HTR-8/SVneo (cell line): ENCODE results near the gene FAM181A.

Source experiments
- DNase-seq: peaks from one replicate; pipeline ENCODE4 v3.0.0; 2011; ENCODE audit warnings: low spot score, mixed read lengths; ENCODE audit not compliant: insufficient read length
- FAIRE-seq: peaks from 2 replicates; lab custom pipeline; 2011; peaks lifted over from hg19 to GRCh38; lab: Jason Lieb, UNC

Gene FAM181A

DNA sequence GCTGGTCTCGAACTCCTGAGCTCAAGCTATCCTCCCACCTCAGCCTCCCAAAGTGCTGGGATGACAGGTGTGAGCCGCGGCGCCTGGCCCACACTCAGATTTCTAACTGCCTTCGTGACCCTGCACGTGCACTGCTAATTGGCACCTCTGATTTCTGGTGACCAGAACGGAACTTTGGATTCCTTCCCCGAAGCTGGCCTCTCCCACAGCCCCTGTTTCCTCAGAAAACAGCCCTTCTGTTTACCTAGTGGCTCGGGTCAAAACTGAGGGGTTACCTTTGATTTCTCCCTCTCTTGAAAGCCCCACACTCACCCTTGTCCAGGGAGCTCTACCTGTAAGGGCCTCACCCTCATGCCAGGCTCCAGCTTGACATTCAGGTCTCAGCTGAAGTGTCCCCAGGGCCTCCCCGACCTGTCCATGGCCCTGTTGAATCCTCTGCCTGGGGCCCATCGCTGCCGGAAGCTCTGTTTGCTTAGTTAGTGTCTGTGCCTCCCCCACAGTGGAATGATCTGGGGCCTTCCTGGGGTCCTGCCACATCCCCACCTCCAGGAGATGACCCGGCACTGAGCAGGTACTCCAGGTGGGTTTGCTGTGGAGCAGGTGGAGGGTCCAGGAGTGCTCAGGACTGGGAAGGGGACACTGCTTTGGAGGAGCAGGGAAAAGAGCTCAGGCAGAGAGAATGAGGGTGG, 24.4 kb upstream of the FAM181A start:
- no peak for DNase-seq
- no peak for FAIRE-seq

DNA sequence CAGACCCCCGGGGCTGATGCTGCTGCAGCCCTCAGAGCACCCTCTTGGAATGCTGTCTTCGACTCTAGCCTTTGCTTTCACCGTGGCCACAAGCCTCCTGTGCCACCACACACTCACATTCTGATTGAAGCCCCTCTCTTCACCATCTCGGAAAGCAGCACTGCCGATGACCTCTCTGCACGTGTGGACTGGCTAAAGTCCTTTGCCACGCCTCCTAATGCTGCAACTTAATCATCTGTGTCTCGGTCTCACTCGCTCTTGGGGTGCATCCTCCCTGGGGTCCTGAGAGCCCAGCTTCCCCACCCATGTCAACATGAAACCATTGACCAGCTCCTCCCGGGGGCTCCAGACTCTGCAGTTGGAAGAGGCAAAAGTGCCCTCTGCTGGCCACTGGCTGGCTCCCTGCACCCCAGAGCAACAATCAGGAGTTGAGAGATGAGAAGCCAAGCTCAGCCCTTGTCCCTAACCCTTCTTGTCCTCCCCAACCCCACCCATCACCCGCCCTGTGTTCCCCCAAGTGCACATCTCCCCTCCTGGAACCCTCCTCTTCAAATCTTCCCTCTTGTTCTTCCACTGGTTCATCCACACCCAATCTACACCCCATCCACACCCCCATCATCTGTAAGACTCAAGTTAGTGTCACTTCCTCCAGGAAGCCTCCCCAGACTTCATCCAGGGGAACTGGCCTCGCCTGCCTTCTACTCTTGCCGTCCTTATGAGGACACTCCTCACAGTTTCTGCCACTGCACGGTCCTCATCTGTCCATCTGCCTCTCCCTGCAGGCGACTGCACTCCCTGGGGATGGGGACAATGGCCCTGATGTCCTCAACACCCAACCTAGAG, 23.6 kb upstream of the FAM181A start:
- DNase-seq, result peak; percentile 24
- FAIRE-seq, result no peak

GRCh38 chr14:93905623-93906022, 21.5 kb upstream of the FAM181A start:
- FAIRE-seq (no peak), DNase-seq (no peak)

- FAIRE-seq (no peak), DNase-seq (peak; percentile 71)
Observed at GRCh38 chr14:93906341-93907329, 20.5 kb upstream of the FAM181A start.

DNA sequence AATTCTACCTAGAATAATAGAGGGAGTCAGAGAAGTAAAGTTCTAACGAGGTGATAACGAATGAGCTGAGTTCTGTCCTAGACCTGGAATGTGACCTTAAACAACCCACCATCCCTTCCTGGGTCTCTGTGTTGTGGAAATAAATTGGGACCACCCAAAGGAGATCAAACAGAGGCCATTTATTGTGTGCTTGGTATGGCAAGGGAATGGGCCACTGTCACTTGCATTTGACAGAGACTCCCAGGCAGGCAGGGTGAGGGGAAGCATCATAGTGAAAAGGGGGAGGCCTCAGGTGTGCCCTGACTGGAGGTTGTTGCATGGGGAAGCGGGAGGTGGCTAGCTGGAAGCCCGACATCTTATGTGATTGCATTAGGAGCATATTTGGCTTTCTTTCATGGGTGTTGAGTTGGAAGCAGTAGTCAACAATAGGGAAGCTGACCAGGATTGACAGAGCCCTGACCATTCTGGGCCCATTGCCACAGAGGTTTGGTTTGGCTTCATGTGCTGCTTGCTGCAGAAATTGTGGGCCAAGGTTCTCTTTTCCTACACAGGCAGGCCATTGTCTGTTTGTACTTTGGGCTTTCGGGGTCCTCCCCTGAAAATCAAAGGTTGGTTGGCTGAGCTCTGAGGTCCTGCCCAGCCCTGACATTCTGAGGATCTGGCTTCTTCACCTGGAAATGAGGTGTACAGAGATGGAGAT, 17.6 kb upstream of the FAM181A start:
- DNase-seq (no peak), FAIRE-seq (no peak)

DNA sequence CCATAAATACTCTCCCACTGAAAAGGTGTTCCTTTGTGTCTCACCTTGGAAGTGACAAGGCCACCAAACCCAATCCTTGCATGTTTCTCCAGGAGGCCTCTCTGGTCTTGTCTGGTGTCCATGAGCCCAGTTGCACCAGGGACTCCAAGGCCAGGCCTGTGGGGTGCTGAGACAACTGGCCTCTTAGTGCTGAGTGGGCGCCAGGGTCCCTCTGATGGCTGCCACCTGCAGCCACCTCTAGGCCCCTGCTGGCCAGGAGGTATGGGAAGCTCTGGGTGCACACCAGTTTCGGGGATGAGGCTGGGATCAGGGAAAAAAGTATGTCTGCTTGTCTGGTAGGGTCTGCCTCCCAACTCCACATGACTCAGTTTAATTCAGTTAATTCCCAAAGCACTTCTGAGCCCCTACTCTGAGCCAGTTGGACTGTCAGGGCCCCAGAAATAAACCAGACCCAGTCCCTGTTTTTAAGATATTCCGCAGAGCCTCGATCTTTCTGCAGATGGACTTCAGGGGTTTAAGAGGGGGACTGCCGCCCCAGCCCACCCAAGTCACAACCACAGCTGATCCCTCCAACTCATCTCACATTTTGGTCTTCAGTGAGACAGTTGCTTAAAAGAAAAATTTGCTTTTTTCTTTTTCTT, 15.0 kb upstream of the FAM181A start:
- FAIRE-seq (no peak), DNase-seq (no peak)

DNA sequence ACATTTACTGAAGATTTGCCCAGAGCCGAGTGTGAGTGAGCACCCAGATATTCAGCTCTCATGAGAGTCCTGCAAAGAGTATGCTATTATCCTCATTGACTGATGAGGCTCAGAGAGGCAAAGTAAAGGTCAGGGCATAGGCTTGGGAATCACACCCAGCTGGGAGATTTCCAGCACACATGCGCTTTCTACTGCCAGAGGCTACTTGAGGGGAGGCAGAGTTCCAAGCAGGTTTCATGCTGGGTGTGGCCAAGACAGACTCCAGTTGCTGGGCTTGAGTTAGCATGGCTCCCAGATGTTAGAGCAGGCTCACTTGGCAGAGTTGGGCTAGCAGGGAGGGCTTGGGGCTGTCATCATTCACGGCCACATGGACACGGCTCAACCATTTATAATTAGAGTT, 14.4 kb upstream of the FAM181A start:
- FAIRE-seq, result no peak
- DNase-seq, result no peak

- no peak for DNase-seq
- no peak for FAIRE-seq
Observed at GRCh38 chr14:93914278-93914677, 12.9 kb upstream of the FAM181A start.

DNA sequence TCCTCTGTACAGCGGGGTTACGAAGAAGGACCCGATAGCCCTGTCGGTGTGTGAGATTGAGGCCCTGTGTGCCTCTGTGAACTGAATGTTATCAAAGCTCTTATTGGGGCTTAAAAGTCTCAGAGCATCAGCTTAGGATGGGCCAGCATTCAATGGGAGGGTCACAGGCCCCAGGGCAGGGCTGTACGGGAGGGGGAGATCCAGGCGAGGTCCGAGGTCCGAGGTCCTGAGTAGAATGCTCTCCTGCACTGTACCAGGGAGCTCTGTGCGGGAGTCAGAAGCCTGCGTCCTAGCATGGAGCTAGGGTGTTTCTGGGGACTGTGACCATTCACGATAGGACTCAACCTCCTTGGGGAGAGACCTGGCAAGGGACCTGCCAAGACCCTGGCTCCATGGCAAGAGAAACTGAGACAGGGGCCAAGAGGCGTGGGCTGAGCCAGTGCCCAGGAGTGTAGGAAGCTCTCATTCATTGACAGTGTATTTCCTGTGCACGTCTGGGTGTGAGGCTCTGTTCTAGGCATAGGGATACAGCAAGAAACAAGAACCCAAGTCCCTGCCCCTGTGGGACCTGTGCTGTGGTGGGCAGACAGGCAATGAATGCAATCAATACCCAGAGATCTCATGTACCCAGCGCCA, 12.0 kb upstream of the FAM181A start:
- FAIRE-seq (no peak), DNase-seq (no peak)

- DNase-seq (no peak), FAIRE-seq (no peak)
Observed at GRCh38 chr14:93915800-93916199, 11.3 kb upstream of the FAM181A start.

DNA sequence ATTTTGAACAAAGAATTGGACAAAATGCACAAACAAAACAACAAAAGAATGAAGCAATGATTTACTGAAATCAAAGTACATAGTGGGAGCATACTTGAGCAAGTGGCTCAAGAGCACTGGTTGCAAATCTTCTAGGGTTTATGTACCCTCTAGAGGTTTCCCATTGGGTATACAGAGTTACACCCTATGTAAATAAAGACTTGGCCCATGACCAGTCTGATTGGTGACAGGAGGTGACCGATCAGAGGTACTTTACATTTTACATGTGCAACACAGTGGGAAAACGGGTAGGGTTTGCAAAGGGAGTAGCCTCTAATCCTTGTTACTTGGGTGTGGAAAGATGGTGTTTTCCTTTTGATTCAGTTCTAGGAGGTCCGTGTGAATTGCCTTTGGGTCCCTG, 10.6 kb upstream of the FAM181A start:
- DNase-seq (no peak), FAIRE-seq (no peak)

GRCh38 chr14:93917141-93917540, 10.0 kb upstream of the FAM181A start:
- FAIRE-seq, result no peak
- DNase-seq, result no peak

DNA sequence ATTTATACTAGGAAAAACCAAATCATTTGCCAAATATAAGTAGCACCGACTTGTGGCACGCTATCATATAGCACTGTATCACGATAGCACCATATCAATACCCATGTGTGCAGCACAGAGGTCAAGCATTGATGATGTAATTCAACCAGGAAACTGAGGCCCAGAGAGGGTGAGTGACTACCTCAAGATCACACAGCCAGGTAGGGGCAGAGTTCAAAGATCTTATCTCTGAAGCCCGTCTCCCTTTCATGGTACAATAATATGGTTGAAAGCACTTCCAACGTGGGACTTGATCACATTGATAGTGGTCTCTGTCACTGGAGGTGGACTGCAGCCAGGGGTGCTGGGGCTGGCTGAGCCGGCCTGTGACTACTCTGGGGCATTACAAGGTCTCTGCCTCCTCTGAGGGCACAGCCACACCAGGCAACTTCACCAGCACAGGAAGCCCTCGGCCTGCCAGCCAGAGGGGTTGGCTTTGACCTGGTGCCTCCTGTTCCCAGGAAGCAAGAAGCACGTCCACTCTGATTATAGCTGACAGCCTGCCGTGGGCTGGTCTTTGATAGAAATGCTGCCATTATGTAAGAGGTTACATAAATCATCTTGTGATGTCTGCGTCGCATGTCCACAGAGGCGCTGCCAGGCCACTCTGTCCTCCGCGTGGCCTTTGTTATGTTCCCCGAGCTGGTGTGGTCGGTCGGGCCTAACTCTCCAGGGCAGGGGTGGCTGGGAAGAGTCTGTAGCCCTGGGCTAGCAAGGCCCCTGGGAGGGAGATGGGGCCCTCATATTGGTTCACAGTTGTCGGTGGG, 5.9 kb upstream of the FAM181A start:
- no peak for FAIRE-seq
- DNase-seq, result no peak

GRCh38 chr14:93923626-93924025, 3.5 kb upstream of the FAM181A start:
- no peak for DNase-seq
- FAIRE-seq, result no peak

DNA sequence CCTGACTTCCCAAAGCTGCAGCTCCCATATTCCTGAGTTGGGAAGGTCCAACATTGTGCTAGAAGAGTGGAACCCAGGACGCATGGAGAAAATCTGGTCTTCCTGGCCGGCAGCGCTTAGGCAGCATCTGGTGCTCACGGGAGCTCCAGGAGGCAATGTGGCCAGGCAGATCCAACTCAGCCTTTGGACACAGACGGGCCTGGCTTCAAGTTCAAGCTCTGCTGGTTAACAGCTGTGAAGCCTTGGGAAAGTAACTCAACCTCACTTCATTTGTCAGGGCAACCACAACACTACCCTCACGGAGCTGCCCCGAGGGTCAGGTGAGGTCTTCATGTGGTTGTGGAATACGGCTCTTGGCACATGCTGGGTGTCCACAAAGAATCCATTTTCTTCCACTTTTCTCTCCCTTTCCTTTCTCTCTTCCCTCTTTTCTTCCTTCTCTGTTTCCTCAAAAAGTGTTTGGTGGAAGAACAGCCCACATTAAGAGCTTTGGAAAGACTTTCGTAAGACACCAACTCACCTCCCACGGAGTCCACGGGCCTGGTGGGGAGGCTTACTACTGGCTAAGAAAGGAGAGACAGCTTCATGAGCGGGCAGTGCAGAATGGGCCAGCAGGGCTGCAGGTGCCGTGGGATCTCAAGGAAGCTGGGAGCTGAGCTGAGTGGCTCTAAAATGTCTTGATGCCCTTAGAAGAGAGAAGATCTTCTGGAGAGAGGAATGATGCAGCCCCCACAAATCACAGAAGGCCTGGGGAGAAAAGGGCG, 2.4 kb upstream of the FAM181A start:
- no peak for FAIRE-seq

GRCh38 chr14:93925374-93925895, 1.7 kb upstream of the FAM181A start:
- DNase-seq (no peak), FAIRE-seq (no peak)

More for the DNA sequence above, 2.4 kb upstream of the FAM181A start:
- no peak for DNase-seq

DNA sequence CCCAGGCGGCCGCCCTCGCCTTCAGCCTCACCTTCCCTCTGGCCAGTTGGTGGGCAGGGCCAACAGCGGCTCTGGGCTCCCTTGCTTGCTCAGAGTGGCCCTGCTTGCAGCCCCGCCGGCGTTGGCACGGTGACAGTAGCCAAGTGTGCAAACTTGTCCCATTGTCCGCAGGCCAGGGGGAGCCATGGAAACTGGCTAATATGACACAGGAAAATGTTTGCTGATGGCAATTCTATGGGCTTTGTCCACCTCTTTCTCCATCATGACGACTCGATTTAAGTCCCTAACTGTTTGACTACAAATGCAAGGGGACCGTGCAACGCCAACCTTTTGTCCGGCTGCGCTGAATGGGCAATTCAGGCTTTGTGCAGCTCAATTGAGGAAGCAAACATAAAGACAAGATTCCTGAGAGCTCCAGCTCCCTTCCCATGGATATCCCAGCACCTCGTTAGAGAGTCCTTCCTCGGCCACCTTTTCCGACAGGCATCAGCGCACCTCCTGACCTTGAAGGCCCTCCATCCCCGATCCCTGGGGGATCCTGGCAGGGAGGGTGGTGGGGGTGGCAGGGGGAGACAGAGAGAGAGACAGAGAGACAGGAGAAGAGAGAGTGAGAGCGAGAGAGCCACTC, 785 bp upstream of the FAM181A start:
- no peak for DNase-seq
- FAIRE-seq, result no peak
